ENCODE data around the gene NKG7. TPM values are rescaled to one million over a fixed set of nuclear protein-coding genes. Genes with fewer than 3 reads are reported as not detected.
"Not testable (repeated sequence)": the region's sequence is repeated elsewhere in the genome, so short reads cannot be mapped to it uniquely, and the experiment has no call there.

Gene NKG7
- total and polyA plus RNA-seq, 11 donors, result 1.0 to 31.2 (median 2.4) TPM; not detected in 2

GRCh38 chr19:51418707-51419106 lies 46.3 kb upstream of the NKG7 start:
- Histone ChIP-seq H3K27me3 (peaks cover 0 to 24% (median 10%) of the 10 kb centered on the region in 9 donors), H3K27ac (no peak overlapping the region), H3K4me3 (no peak overlapping the region), H3K36me3 (no peaks in the 10 kb centered on the region), H3K9me3 (no peaks in the 10 kb centered on the region), H3K4me1 (peaks cover 0 to 25% (median 0%) of the 10 kb centered on the region in 12 donors)
- WGBS, 4 donors, result 83 to 89% (median 86%) methylated on average over 2 of the region's 2 CpGs
- intact Hi-C loops (cut with DNase I), result no loop called here
- no peak for TF ChIP-seq CTCF (IDR thresholded peaks at IDR 0.05)
- no peak for TF ChIP-seq POLR2A (IDR thresholded peaks at IDR 0.05)
- DNase-seq (no peak), ATAC-seq (no peak)

GRCh38 chr19:51417810-51418157 lies 45.3 kb upstream of the NKG7 start:
- no peak overlapping the region for H3K4me3 ChIP-seq
- peaks cover 0 to 24% (median 10%) of the 10 kb centered on the region in 9 donors for H3K27me3 ChIP-seq
- ATAC-seq (no peak), DNase-seq (no peak)
- WGBS, 4 donors, result 61 to 69% (median 67%) methylated on average over 3 of the region's 3 CpGs
- H3K9me3 ChIP-seq, result no peaks in the 10 kb centered on the region
- H3K27ac ChIP-seq, result peak overlapping the region in 2 of 12 donors; percentile 0 to 73
- TF ChIP-seq POLR2A (IDR thresholded peaks at IDR 0.05) (no peak), CTCF (IDR thresholded peaks at IDR 0.05) (no peak)
- intact Hi-C loops (cut with DNase I), result no loop called here
- no peaks in the 10 kb centered on the region for H3K36me3 ChIP-seq
- peaks cover 0 to 25% (median 0%) of the 10 kb centered on the region in 12 donors for H3K4me1 ChIP-seq

- intact Hi-C loops (cut with DNase I), result no loop called here
- H3K36me3 ChIP-seq, result no peaks in the 10 kb centered on the region
- H3K9me3 ChIP-seq, result no peaks in the 10 kb centered on the region
- DNase-seq (peak in 4 of 5 donors; percentile 41 to 80 (median 49)), ATAC-seq (peak in 3 of 4 donors; percentile 57 to 71 (median 62))
- TF ChIP-seq CTCF (IDR thresholded peaks at IDR 0.05) (no peak), POLR2A (IDR thresholded peaks at IDR 0.05) (no peak)
- peaks cover 0 to 25% (median 0%) of the 10 kb centered on the region in 12 donors for H3K4me1 ChIP-seq
- peaks cover 0 to 24% (median 10%) of the 10 kb centered on the region in 9 donors for H3K27me3 ChIP-seq
- H3K27ac ChIP-seq, result peak within 1 kb of the TSS in 2 of 12 donors; percentile 0 to 73
- WGBS, 4 donors, result 55 to 67% (median 57%) methylated on average over 13 to 21 of the region's 21 CpGs
- H3K4me3 ChIP-seq, result peak within 1 kb of the TSS in 1 of 12 donors; percentile 44
Measured at GRCh38 chr19:51417107-51417809, 44.8 kb upstream of the NKG7 start, which contains the start of gene SIGLEC10. SIGLEC10 (minus strand) TSS chr19:51417642; CDS start chr19:51417581, 61 bp downstream.

GRCh38 chr19:51416422-51416821 lies 44.0 kb upstream of the NKG7 start:
- H3K4me1 ChIP-seq, result peaks cover 0 to 20% (median 0%) of the 10 kb centered on the region in 12 donors
- peak overlapping the region in 1 of 12 donors; percentile 73 for H3K27ac ChIP-seq
- WGBS, 4 donors, result 60 to 74% (median 70%) methylated on average over 12 to 15 of the region's 15 CpGs
- DNase-seq; H3K36me3 ChIP-seq; ATAC-seq; H3K9me3 ChIP-seq; intact Hi-C loops (cut with DNase I): not testable (repeated sequence)
- peaks cover 0 to 19% (median 8%) of the 10 kb centered on the region in 9 donors for H3K27me3 ChIP-seq
- peak overlapping the region in 1 of 12 donors; percentile 44 for H3K4me3 ChIP-seq
